NCI-H2196 (cell line): ENCODE data around the gene SMG6.
"Not testable (repeated sequence)": the region's sequence is repeated elsewhere in the genome, so short reads cannot be mapped to it uniquely, and the experiment has no call there.

Experiments used
- DNase-seq: peaks from one replicate; lab custom pipeline; 2025; ENCODE audit not compliant: unreplicated experiment; lab: John Stamatoyannopoulos, UW

Gene SMG6

DNA sequence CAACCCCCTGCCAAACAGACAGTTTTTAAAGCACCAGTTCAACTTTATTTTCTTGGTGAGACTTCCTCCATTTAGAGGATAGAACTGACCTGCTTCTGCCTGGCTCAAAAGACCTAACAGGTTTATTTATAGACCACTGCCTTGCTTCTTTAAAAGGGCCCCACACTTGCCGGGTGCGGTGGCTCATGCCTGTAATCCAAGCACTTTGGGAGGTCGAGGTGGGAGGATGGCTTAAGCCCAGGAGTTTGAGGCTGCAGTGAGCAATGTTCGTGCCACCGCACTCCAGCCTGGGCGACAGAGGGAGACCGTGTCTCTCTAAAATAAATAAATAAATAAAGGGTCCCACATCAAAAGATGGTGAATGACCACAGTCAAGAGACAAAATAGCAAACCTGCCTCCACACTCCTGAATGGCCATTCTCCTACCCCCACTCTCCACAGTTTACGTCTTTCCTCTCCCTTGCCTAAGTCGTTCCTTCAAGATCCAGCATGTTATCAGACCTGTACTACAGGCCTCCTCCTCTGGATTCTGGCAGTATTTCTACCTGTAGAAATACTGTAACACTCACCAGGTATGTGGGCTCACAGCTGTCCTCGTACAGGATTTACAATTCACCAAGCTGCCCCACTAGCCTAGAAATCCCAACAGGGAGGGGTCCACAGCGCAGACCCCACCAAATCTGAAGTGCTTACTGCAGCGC lies 95.6 kb downstream of the SMG6 start:
- no peak for DNase-seq

DNA sequence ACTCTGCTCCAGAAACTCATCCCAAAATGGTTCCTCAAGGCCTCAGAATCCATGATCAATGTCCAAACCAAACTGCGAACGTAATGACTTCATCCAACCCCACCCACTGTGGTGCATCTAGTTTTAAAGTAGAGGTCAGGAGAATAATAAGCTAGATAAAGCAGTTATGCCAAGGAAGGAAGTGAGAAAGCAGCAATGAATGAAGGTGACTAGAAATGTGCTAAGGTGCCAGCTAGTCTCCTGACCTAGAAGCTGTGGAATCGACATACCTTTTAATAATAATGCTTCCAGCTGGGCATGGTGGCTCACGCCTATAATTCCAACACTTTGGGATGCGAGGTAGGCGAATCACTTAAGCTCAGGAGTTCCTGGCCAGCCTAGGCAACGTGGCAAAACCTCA lies 99.2 kb downstream of the SMG6 start:
- DNase-seq, result no peak

DNA sequence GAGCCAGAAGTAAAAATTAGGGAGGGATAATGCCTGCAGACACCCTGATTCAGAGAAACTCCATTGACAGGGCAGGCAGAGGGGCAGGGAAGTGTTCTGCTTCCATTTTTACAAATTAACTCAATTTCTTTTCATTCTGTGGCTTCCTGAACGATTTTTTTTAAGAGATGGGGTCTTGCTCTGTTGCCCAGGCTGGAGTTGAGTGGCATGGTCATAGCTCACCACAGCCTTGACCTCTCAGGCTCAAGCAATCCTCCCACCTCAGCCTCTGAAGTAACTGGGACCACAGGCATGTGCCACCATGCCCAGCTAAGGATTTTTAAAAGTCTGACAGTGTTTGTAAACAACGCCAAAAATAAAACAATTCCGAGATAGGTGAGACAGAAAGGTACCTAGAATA lies 99.8 kb downstream of the SMG6 start:
- DNase-seq, result no peak

DNA sequence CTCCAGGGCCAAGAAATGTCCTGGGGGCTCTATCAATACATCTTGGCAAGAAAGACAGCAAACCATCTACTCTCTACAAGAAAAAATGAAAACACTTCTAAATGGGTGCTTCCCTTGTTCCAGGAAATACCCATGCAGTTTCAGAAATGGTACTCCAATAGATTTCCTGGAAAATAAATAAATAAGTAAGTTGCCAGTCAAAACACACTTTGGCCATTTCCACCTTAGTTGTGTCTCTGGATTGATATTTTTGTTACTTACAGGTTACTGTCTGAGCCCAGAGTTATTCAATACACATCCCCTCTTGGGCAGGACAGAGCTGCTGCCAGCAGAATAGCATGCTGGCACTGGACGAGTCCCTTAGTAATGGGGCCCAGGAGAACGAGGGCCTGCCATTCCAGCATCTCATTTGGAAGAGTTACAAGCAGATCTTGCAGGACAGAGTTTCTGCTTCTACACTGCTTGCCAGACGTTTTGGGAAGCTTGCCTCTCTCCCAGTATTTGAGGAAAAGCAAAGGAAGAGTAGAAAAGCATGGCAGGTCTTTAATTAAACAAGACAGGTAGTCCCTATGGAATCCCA lies 100.5 kb downstream of the SMG6 start:
- DNase-seq, result no peak

DNA sequence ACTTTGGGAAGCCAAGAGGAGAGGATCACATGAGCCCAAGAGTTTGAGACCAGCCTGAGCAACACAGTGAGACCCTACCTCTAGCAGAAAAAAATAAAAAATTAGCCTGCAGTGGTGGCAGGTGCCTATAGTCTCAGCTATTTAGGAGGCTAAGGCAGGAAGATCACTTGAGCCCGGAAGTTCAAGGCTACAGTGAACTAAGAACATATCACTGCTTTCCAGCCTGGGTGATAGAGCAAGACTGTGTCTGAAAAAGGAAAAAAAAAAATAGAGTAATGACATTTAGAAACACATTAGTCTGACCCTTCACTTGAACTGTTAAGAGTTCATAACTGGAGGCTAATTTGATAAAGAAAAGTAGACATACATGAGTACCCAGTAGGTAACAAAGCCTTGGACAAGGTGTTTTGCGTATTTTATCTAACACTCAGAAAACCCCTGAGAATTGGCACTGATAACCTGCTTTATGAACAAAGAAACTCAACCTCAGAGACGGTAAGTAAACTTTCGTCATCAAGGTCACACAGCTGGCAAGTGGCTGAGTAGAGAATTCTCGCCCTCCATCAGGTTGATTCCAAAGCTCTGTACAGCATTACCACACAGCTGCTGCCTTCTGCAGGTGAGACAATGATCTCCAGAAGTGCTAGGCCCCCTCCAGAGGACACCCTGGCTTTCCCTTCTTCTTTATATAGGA lies 101.1 kb downstream of the SMG6 start:
- no peak for DNase-seq

DNA sequence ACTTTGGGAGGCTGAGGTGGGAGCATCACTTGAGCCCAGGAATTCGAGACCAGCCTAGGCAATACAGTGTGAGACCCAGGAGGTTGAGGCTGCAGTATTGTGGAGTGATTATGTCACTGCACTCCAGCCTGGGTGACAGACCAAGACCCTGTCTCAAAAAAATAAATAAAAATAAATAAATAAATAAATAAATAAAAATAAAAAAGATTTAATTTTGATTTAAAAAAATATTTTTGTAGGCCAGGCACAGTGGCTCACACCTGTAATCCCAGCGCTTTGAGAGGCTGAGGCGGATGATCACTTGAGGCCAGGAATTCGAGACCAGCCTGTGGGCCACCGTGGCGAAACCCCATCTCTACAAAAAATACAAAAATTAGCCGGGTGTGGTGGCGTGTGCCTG lies 104.2 kb downstream of the SMG6 start:
- DNase-seq, result not testable (repeated sequence)

DNA sequence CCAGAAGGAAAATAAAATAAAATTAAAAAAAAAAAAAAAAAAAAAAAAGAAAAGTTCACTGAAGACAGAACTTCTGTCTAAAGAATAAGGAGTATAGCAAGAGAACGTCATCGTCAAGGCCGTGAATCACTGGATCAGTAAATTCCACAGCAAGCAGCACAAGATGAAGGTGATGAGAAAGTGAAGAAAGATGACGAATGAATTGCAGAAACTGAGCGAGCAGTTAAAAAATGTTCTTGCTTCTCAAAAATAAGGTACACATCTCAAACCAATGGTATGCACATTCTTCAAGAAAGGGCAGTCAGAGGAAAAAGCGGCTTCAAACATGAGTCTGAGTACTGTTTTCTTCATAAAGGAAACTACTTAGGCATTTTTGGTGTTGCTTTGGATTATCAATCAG lies 104.7 kb downstream of the SMG6 start:
- DNase-seq, result no peak

DNA sequence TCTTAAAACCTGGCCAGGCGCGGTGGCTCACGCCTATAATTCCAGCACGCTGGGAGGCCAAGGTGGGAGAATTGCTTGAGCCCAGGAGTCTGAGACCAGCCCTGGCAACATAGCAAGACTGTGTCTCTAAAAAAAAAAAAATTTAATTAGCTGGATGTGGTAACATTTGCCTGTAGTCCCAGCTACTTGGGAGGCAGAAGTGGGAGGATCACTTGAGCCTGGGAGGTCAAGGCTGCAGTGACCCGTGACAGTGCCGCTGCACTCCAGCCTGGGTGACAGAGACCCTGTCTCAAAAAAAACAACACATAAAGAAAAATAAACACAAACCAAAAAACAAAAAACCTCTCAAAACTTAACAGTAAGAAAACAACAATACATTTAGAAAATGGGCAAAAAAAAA lies 106.3 kb downstream of the SMG6 start:
- DNase-seq, result no peak

DNA sequence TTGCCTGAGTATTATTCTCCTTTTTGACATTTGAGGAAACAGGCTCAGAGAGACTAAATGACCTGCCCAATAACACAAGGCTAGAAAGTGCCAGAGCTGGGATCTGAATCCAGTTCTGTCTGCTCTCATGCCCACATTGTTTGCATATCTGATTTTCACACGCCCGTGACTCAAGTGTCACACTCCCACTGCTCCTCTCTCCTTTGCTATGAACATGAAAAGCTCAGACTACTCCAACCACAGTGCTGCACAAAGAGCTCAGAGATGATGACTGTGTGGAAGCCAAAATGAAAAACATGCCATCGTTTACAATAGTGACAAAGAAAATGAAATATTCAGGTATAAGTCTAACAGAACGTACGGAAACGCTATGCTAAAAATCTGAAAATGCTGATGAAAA lies 107.9 kb downstream of the SMG6 start:
- DNase-seq, result no peak

DNA sequence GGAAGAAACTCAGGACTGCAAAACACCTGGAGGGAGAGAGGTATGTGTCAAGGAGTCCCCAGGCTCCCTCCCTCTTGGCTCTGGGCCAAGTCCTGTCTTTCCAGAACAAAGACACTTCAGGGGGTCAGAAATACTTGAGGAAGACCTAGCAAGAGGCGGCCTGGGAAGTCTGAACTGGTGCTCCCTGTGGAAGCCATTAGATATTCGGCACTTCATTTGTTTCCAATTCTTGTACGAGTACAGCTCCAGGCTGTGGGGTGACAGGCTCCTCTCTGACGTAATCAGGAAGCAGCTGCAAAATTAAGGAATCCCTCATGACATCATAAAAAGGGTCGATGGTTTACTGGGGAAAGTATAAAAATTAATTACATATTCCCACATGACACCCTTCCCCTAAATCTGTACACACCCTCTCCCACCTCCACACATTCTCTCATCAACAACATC lies 108.7 kb downstream of the SMG6 start:
- no peak for DNase-seq

DNA sequence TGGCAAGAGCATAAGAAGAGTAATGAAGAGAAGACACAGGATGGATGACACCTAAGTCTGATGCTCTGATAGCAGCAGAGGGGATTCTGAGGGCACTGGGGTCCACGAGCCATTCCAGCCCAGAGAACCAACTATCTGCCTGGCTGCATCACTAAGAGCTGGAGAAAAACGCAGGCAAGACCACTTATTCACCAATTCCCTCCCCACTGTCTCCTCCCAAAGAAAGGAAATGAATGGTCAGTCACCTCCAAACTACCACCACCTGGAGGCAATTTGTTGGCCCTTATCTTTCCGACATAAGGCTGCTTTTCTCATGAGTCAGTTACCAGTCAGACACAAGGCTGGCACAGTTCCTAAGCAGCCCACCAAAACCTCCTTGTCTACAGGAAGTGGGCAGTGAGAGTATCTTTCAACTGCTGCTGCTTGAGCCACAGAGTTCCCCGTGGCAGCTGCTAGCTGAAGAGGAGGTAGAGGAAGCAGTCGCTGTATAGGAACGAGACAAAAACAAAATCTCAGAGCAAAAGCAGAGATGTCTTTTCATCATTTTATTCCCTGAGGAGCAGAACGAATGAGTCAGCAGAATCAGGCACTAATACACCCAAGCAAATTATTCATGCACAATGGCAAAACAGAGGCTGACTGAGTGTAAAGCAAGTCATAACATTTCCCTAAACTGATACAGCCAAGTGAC lies 111.1 kb downstream of the SMG6 start:
- DNase-seq, result no peak

DNA sequence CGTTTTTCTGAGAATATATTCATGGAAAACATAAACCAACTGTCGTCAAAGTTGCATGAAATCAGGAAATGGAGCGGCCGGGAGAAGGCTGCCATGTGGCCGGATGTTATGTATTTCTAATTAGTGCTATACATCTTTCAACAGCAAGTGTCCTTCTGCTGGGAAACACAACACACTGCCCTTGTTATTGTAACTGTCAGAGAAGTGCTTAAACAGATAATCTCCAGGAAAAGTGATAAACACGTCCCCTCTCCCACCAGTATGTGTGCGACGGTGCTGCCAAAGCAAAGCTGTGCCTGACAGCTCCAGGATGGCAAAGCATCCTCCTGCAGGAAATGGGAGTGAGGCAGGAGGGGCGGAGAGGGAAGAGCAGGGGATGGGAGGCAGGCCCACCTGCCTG lies 111.8 kb downstream of the SMG6 start:
- DNase-seq, result no peak

DNA sequence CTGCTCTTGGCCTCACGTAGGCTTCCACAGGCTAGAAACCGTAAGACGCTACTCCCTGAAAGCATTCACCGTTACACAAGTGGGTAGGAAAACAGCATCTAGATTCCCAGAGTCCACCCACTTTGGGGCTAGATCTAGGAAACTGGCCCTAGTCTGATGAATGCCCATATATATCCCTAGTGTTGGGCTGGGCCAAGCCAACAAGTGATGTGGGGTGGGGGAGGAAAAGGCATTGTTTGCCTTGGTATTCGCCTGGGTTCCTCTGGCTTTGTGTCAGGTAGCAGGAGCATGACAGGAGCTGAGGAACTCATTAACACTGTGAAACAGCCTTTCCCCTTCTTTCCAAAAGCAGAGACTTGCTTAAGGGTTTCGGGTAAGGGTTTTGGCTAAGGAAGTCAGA lies 112.4 kb downstream of the SMG6 start:
- DNase-seq, result no peak

DNA sequence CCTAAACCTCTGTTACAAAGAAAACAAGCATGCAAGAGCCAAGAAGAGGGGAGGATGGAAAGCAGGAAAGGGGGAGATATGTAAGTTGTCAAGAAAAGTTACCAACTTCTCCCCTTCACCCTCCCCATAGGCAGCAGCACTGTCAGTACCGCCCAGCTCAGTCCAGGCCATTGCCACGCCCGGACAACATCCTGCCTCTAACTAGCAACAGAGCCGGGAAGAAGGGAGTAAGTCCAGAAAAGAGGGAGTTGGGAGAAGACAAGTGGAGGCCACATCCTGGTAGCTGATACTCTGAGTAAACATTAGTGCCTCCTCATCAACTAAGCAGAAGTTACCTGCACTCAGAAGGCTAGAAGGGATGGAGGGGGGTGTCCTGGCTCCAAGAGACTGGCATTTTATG lies 113.6 kb downstream of the SMG6 start:
- no peak for DNase-seq

DNA sequence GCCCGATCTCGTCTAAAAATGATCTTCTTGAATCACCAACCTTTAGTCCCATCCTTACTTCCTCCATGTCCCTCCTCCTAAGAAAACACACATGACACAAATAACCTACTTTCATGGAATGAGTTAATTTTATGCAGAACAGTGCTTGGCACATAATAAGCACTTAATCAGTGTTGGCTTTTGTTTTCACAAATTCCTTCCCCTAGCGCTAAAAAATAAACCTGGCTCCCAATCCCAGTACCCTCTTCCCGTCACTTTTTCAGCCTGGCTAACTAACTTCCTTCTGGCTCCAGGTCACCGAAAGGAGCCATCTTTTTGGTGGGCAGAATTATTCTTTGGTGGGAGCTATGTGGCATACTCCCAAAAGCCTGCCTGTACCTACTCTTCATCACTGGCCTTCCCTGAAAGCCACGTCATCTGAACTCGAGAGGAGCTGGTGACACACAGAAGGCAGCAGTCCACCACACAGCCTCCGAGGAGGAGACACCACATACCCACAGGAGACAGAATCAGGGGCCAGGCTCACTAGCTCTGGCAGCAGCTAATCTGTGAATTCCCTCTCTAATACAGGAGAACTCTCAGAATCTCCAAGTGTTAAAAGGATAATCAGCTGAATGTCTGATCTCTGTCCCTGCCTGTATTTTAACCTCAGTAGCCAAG lies 114.5 kb downstream of the SMG6 start:
- DNase-seq, result no peak

DNA sequence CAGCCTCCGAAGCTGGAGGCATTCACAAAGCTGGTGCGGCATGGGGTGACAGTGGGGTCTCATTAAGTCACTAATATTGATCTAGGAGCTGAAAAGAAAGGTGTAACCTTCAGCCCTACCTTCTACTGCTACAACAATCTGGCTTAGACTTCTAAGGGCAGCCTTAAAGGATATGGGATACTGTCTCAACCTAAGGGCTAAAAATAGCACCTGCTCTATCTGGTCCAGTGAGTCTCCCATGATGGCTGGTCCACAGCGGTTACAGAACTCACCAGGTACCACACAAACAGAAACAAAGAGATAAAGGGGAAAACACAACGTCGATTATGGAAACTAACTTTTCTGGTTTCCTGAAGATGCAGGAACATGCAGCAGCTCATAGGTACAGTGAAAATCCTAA lies 115.8 kb downstream of the SMG6 start:
- no peak for DNase-seq

DNA sequence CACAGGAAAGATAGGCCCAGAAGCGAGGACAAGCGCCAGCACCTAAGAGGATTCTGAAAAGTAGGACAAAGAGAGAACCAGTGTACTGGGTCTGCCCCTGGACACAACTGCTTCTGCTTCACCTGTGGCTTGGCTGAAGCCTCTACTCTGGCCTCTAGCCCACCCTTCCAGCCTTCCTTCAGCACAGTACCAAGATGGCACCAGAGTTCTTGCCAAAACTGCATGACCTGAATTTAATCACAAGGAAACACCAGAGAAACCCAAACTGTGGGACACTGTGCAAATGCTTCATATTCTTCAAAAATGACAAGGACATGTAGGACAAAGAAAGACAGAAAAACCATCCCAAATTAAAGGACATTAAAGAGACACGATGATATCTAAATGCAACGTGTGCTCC lies 116.6 kb downstream of the SMG6 start:
- no peak for DNase-seq

DNA sequence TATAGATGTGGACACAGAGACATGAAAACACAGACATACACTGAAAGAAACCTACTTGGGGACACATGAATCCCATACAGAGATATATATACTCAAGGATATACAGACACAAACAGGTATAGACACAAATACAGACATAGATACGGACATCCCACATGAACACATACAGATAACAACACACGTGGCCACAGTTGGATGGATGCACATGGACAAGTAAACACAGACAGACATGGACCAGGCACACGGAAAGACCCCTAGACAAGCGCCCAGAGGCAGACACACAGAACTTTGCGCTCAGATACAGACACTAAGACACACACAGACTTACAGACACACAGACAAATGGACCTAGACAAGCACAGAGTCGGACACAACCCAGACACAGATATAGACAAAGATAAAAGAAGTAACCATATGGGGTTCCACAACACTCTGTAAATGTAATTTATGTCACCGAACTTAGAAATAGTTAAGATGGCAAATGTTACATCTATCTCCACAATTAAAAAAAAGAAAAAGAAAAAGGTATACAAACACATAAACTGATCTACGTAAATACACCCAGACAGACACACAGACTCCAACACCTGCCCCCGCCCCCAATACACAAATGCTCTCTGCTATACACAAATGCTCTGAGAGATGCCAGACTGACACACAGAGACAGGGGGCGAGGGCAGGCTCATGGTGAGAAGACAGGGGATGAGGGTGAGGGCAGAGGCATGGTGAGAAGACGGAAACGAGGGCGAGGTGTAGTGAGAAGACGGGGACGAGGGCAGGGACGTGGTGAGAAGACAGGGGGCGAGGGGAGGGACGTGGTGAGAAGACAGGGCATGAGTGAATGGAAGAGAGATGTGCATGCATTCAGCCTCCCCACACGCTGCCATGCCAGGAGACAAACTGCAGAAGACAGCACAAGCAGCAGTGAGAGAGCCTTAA lies 118.3 kb downstream of the SMG6 start:
- no peak for DNase-seq

DNA sequence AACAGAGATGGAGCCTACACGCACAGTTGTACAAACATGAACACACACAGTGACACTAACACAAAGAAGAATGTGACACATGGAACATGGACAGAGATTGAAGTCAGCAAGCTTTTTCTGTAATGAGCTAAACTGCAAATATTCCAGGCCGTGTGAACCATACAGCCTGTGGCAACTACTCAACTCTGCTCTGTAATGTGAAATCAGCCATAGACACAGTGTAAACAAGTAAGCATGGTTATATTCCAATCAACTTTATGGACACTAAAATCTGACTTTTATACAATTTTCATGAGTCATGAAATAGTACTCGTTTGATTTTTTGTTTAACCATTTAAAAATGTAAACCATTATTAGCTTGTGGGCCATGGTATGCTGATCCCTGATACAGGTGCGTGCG lies 120.2 kb downstream of the SMG6 start:
- DNase-seq, result no peak

DNA sequence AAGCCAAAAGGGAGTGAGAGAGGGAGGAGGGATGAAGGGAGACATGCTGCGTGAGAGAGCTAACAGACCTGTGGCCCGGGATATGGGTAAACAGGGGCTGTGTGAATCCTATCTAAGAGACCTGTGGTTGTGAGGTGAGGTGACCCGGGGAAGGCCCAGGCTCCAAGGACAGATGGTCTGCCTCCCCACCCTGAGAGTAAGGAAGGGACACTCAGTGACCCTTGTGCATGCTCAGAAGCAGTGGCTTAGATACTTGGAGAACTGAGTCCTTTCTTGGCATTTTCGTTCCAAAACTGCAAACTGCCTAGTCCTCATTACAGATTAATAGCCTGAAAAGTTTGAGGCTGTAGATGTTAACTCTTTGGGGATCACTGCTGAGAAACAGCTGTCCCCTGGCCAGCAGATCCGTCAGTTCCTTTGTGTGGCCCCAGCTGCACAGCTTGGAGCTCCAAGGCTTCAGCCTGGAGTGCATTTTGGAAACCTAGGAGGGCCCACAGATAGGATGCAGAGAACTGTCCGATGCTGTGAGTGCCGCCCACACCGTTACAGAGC lies 121.6 kb downstream of the SMG6 start:
- no peak for DNase-seq
